HepG2 (cell line): Measurements from ENCODE around the gene GPR155.

Experiments
- FOXO4 ChIP-seq: sonication (generic); formaldehyde crosslinking; conservative IDR thresholded peaks from 2 replicates; pipeline ENCODE4 v1.8.1; 2023; ENCODE audit warnings: missing genetic modification reagents
- IKZF1 ChIP-seq: fragments of 450-650 bp; IDR thresholded peaks from 2 replicates; pipeline ENCODE4 v1.7.1; 2016
- MAFK ChIP-seq, 2 experiments: IDR thresholded peaks in 1 of 2; conservative IDR thresholded peaks in 1 of 2; 2 replicates each; pipeline ENCODE4 v1.6.1; 2011; ENCODE audit warnings: improper control_type of control experiment in 2 of 2, low read length in 2 of 2
- POLR2A ChIP-seq, 2 experiments: IDR thresholded peaks; 2 replicates each; pipeline ENCODE4 v1.6.1; 2011; ENCODE audit warnings: low read depth in 2 of 2, low read length in 2 of 2, mild to moderate bottlenecking in 1 of 2, moderate library complexity in 1 of 2; ENCODE audit not compliant: insufficient read depth in 1 of 2
- TBP ChIP-seq: sonication (generic); formaldehyde crosslinking; IDR thresholded peaks from 2 replicates; pipeline ENCODE4 v1.5.0; 2020; ENCODE audit warnings: missing genetic modification reagents
- TBX3 ChIP-seq: fragments of 450-650 bp; IDR thresholded peaks from 2 replicates; pipeline ENCODE4 v1.6.1; 2017; ENCODE audit warnings: antibody characterized with exemption, mild to moderate bottlenecking, inconsistent platforms, borderline replicate concordance
- TCF12 ChIP-seq, 2 experiments: fragments of 450-650 bp in 1 of 2; sonication (generic) in 1 of 2; formaldehyde crosslinking in 1 of 2; IDR thresholded peaks; 2 replicates each; pipeline versions ENCODE4 v1.6.1 to v1.8.0; 2017 to 2022; ENCODE audit warnings: antibody characterized with exemption in 1 of 2, mild to moderate bottlenecking in 1 of 2, missing genetic modification reagents in 1 of 2, moderate library complexity in 1 of 2
- ZNF274 ChIP-seq: sonication (generic); formaldehyde crosslinking; IDR thresholded peaks from 2 replicates; pipeline ENCODE4 v1.5.1; 2020; ENCODE audit warnings: mild to moderate bottlenecking, missing genetic modification reagents
- ZNF354B ChIP-seq: sonication (generic); formaldehyde crosslinking; IDR thresholded peaks from 2 replicates; pipeline ENCODE4 v1.8.0; 2022; ENCODE audit warnings: mild to moderate bottlenecking, missing genetic modification reagents
- ZXDC ChIP-seq: sonication (generic); formaldehyde crosslinking; IDR thresholded peaks from 2 replicates; pipeline ENCODE4 v1.5.0; 2020; ENCODE audit warnings: mild to moderate bottlenecking, missing genetic modification reagents

DNA sequence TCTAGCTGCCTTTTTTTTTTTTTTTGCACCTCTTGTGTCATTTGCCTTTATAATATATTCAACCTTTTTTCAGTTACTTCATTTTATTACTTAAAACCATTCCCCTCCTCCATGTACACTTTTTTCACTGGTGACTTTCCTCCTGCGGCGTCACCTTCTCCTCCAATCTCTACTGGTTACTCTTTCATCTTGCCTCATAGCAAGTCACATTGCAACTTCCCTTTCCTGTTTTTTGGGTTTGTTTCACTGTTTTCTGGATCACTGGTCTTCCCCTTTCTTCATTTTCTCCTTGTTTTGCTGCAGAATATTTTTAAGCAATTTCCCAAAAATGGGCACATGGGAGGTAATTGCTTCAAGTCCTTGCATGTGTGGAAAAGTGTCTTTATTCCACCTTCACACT lies 37.7 kb upstream of the GPR155 start:
- TF ChIP-seq ZXDC (CRISPR knock-in tag), result no peak
- no peak for TF ChIP-seq MAFK (conservative IDR thresholded peaks at IDR 0.05 in 1 of 2, IDR thresholded peaks at IDR 0.05 in 1 of 2; ENCODE audit: low read length in 2 of 2)
- TF ChIP-seq TCF12 (IDR thresholded peaks at IDR 0.05), result no peak
- no peak for TF ChIP-seq TCF12 (CRISPR knock-in tag; IDR thresholded peaks at IDR 0.05)
- TF ChIP-seq FOXO4, result no peak
- no peak for TF ChIP-seq ZNF274 (CRISPR knock-in tag)
- no peak for TF ChIP-seq TBP (CRISPR knock-in tag)
- no peak for TF ChIP-seq TBX3
- TF ChIP-seq POLR2A (IDR thresholded peaks at IDR 0.05; ENCODE audit: insufficient read depth in 1 of 2, low read depth in 2 of 2, low read length in 2 of 2), result no peak
- no peak for TF ChIP-seq ZNF354B (CRISPR knock-in tag)
- no peak for TF ChIP-seq IKZF1
